ENCODE data around the gene SLC9A9. TPM values are rescaled to one million over a fixed set of nuclear protein-coding genes. Genes with fewer than 3 reads are reported as not detected.

The SLC9A9 gene
- total RNA-seq, 1 donor from 2014 or later, result 3.5 TPM

DNA sequence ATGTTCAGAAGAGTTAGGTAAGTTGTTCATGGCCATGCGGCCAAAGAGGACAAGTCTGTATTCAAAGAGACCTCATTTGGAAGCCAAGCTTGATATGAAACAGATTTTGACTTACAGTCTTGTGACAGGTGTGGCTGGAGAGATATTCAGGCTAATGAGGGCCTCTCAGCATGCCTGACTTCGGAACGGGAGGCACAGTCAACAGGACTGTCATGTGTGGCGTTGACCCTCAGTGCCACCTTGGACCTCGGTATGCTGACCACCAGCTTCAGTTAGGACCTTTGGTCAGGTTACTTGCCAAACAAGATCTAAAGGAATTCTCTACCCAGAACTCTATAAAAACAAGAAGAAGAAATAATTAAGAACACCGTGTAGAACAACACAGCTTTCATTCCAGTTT is 604.6 kb downstream of the SLC9A9 start:
- DNase-seq (ENCODE audit: extremely low spot score, unreplicated experiment), result no peak
- Mint-ChIP-seq H3K27ac (ENCODE audit: unreplicated experiment) (no peak overlapping the region), H3K4me1 (ENCODE audit: unreplicated experiment) (peaks cover 6% of the 10 kb centered on the region), H3K36me3 (ENCODE audit: unreplicated experiment) (no peaks in the 10 kb centered on the region), H3K4me3 (ENCODE audit: unreplicated experiment) (no peak overlapping the region), H3K9me3 (ENCODE audit: unreplicated experiment) (no peaks in the 10 kb centered on the region), H3K27me3 (ENCODE audit: unreplicated experiment) (no peaks in the 10 kb centered on the region)
- TF ChIP-seq, protein P1, sequence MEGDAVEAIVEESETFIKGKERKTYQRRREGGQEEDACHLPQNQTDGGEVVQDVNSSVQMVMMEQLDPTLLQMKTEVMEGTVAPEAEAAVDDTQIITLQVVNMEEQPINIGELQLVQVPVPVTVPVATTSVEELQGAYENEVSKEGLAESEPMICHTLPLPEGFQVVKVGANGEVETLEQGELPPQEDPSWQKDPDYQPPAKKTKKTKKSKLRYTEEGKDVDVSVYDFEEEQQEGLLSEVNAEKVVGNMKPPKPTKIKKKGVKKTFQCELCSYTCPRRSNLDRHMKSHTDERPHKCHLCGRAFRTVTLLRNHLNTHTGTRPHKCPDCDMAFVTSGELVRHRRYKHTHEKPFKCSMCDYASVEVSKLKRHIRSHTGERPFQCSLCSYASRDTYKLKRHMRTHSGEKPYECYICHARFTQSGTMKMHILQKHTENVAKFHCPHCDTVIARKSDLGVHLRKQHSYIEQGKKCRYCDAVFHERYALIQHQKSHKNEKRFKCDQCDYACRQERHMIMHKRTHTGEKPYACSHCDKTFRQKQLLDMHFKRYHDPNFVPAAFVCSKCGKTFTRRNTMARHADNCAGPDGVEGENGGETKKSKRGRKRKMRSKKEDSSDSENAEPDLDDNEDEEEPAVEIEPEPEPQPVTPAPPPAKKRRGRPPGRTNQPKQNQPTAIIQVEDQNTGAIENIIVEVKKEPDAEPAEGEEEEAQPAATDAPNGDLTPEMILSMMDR (IDR thresholded peaks at IDR 0.05), result no peak

DNA sequence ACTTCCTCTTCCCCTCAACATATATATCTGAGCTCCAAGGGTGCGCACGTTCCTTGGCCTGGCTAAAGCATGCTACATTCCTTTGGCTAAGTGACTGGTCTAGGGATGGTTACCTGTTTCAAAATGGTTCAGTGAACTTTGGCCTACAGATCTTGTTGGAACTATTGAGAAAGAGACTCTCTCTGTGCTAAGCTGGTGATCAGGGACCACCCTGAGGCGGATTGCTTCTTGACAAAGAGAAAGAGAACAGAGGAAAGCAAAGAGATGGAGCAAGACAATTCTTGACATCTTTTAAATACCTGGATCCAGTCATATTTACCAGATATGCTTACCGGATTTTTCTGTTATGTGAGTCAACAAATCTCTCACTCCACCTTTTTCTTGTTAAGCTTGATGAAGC is 605.6 kb downstream of the SLC9A9 start:
- H3K27ac Mint-ChIP-seq (ENCODE audit: unreplicated experiment), result no peak overlapping the region
- no peak overlapping the region for H3K4me3 Mint-ChIP-seq (ENCODE audit: unreplicated experiment)
- H3K9me3 Mint-ChIP-seq (ENCODE audit: unreplicated experiment), result no peaks in the 10 kb centered on the region

DNA sequence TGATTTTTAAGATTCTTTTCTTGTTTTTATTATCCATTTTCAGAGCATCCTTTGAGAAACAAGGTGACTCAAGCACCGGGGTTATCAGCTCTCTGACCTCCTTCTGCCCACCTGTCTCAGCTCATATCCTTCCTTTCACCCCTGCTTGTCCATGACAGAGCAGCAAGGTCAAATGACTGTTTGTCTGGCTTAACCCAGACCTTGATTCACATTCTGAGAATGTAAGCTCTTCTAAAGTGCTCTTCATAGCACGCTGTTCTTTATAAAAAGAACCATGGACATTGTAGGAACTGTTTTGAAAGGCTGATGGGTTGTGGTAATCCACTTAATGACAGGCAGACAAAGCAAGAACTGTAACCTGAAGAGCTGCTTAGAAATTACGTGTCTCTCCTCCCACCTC is 606.2 kb downstream of the SLC9A9 start:
- H3K4me3 Mint-ChIP-seq (ENCODE audit: unreplicated experiment), result no peak overlapping the region
- DNase-seq (ENCODE audit: extremely low spot score, unreplicated experiment), result no peak
- H3K36me3 Mint-ChIP-seq (ENCODE audit: unreplicated experiment), result no peaks in the 10 kb centered on the region
- H3K27ac Mint-ChIP-seq (ENCODE audit: unreplicated experiment), result no peak overlapping the region
- H3K27me3 Mint-ChIP-seq (ENCODE audit: unreplicated experiment), result no peaks in the 10 kb centered on the region
- TF ChIP-seq, protein P1 (IDR thresholded peaks at IDR 0.05), result no peak
- no peaks in the 10 kb centered on the region for H3K9me3 Mint-ChIP-seq (ENCODE audit: unreplicated experiment)
- peaks cover 15% of the 10 kb centered on the region for H3K4me1 Mint-ChIP-seq (ENCODE audit: unreplicated experiment)

More for the DNA sequence above, 605.6 kb downstream of the SLC9A9 start:
- TF ChIP-seq, protein P1 (IDR thresholded peaks at IDR 0.05), result no peak
- Mint-ChIP-seq H3K27me3 (ENCODE audit: unreplicated experiment) (no peaks in the 10 kb centered on the region), H3K36me3 (ENCODE audit: unreplicated experiment) (no peaks in the 10 kb centered on the region), H3K4me1 (ENCODE audit: unreplicated experiment) (peaks cover 10% of the 10 kb centered on the region)
- no peak for DNase-seq (ENCODE audit: extremely low spot score, unreplicated experiment)

DNA sequence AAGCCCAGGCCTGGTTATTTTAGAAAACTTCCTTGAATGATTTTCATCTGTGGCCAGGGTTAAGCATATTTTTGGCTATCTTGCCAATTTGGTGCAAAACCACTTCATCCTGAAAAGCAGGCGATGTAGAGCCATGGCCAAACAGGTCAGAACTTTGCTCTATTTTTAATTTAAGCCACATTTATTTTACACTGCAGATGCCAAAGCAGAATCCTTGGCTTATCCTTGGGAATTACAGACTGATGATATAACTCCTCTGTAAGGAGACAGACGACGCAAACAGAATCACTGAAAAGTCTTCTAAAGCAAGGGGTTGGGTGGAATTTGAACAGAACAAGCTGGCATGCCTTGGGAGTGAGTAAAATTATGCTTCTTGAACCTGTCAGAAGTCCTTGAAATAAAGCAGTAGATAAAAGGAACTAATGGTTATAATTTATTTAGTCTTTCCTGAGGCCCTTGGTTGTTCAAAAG is 606.8 kb downstream of the SLC9A9 start:
- DNase-seq (ENCODE audit: extremely low spot score, unreplicated experiment), result no peak
- TF ChIP-seq, protein P1 (IDR thresholded peaks at IDR 0.05), result no peak
- Mint-ChIP-seq H3K4me3 (ENCODE audit: unreplicated experiment) (no peak overlapping the region), H3K36me3 (ENCODE audit: unreplicated experiment) (no peaks in the 10 kb centered on the region), H3K9me3 (ENCODE audit: unreplicated experiment) (no peaks in the 10 kb centered on the region), H3K27ac (ENCODE audit: unreplicated experiment) (no peak overlapping the region), H3K27me3 (ENCODE audit: unreplicated experiment) (no peaks in the 10 kb centered on the region), H3K4me1 (ENCODE audit: unreplicated experiment) (peaks cover 21% of the 10 kb centered on the region)

DNA sequence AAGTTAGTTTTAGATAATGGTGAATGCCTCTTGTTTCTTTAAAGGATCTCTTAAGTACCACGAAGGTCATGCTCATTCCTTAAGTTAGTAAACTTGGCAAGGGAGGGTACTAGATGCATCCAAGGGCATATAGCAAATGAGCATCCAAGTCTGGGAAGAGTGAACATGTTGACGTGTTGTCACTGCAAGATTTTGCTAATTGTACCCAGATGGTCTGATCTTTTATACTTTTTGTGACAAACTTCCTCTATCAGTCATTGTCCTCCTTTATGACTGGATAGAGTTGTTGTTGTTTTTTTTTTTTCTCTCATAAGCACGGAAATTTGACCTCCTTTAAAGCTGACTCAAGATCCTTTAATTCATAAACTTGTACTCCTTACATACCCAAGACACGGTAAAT is 607.4 kb downstream of the SLC9A9 start:
- no peak overlapping the region for H3K4me3 Mint-ChIP-seq (ENCODE audit: unreplicated experiment)
- no peak overlapping the region for H3K27ac Mint-ChIP-seq (ENCODE audit: unreplicated experiment)
- peaks cover 23% of the 10 kb centered on the region for H3K4me1 Mint-ChIP-seq (ENCODE audit: unreplicated experiment)
- TF ChIP-seq, protein P1 (IDR thresholded peaks at IDR 0.05), result no peak
- DNase-seq (ENCODE audit: extremely low spot score, unreplicated experiment), result no peak
- H3K27me3 Mint-ChIP-seq (ENCODE audit: unreplicated experiment), result no peaks in the 10 kb centered on the region
- no peaks in the 10 kb centered on the region for H3K36me3 Mint-ChIP-seq (ENCODE audit: unreplicated experiment)
- H3K9me3 Mint-ChIP-seq (ENCODE audit: unreplicated experiment), result no peaks in the 10 kb centered on the region

Data from osteocyte (in vitro differentiated cells).